Measurements from ENCODE around the gene ARHGAP26.

GRCh38 chr5:143138839-143139238 lies 368.7 kb downstream of the ARHGAP26 start:
- no peak for TF ChIP-seq CTCF (IDR thresholded peaks at IDR 0.05)
- TF ChIP-seq POLR2A (IDR thresholded peaks at IDR 0.05) = no peak
